OCI-LY7 (cell line): ENCODE data around the gene PNMA6E. TPM values are rescaled to one million over a fixed set of nuclear protein-coding genes. Genes with fewer than 3 reads are reported as not detected.

Source experiments
- BruUV-seq: library from RNA; stranded (reverse); fragments of 400-500 nt; replicated peaks from 2 replicates; lab custom pipeline; 2021; lab: Mats Ljungman, UMichigan
- CTCF ChIA-PET: fragments of 300-600 bp; sonication (Branson Sonifier 250); formaldehyde crosslinking; loops from one replicate; lab custom pipeline; 2022; ENCODE audit warnings: antibody characterized with exemption; ENCODE audit not compliant: unreplicated experiment; lab: Charles Lee
- POLR2A ChIA-PET: fragments of 300-600 bp; sonication (Branson Sonifier 250); formaldehyde crosslinking; loops from one replicate; lab custom pipeline; 2022; ENCODE audit warnings: antibody characterized with exemption; lab: Charles Lee
- DNase-seq: peaks from one replicate; pipeline ENCODE4 v3.0.0-alpha.2; 2015; ENCODE audit warnings: low spot score
- H2AFZ ChIP-seq: fragments of 200-600 bp; sonication (generic), shearing (Covaris generic); 2 replicates; pipeline ENCODE4 v1.6.1; 2014; ENCODE audit warnings: mild to moderate bottlenecking, antibody characterized with exemption, low read length, moderate library complexity
- H3K27ac ChIP-seq: fragments of 200-600 bp; sonication (generic); 2 replicates; pipeline ENCODE4 v1.5.1; 2014; ENCODE audit warnings: mixed run types, low read depth, mild to moderate bottlenecking, moderate library complexity, low read length, inconsistent platforms; ENCODE audit not compliant: poor library complexity, severe bottlenecking
- H3K36me3 ChIP-seq: fragments of 200-600 bp; sonication (generic); 2 replicates; pipeline ENCODE4 v1.6.1; 2014; ENCODE audit warnings: mild to moderate bottlenecking, antibody characterized with exemption, low read length, moderate library complexity, mixed read lengths; ENCODE audit not compliant: insufficient read depth
- H3K4me1 ChIP-seq: fragments of 200-600 bp; sonication (generic); 2 replicates; pipeline ENCODE4 v1.5.1; 2014; ENCODE audit warnings: mild to moderate bottlenecking, low read length; ENCODE audit not compliant: insufficient read depth, poor library complexity, severe bottlenecking
- H3K4me2 ChIP-seq: fragments of 200-600 bp; sonication (generic); 2 replicates; pipeline ENCODE4 v1.6.1; 2014; ENCODE audit warnings: mild to moderate bottlenecking, low read length
- H3K4me3 ChIP-seq: fragments of 200-600 bp; sonication (generic); 2 replicates; pipeline ENCODE4 v1.5.1; 2014; ENCODE audit warnings: mild to moderate bottlenecking, low read depth, low read length; ENCODE audit not compliant: poor library complexity, severe bottlenecking
- H3K79me2 ChIP-seq: fragments of 200-600 bp; sonication (generic); 2 replicates; pipeline ENCODE4 v1.6.1; 2016; ENCODE audit warnings: low read depth, mild to moderate bottlenecking, low read length, moderate library complexity, mixed read lengths; ENCODE audit not compliant: insufficient read depth
- H3K9me2 ChIP-seq: fragments of 200-600 bp; sonication (generic); 2 replicates; pipeline ENCODE4 v1.6.1; 2016; ENCODE audit warnings: mild to moderate bottlenecking, low read length, mixed read lengths; ENCODE audit not compliant: insufficient read depth
- H3K9me3 ChIP-seq: fragments of 200-600 bp; sonication (generic); 2 replicates; pipeline ENCODE4 v1.6.1; 2014; ENCODE audit warnings: mild to moderate bottlenecking, mixed run types, low read length, mixed read lengths
- H4K20me1 ChIP-seq: fragments of 200-600 bp; sonication (generic); 2 replicates; pipeline ENCODE4 v1.6.1; 2014; ENCODE audit warnings: mild to moderate bottlenecking, antibody characterized with exemption, low read length, moderate library complexity, mixed read lengths; ENCODE audit not compliant: insufficient read depth
- CTCF ChIP-seq: fragments of 200-600 bp; sonication (generic); conservative IDR thresholded peaks from 2 replicates; pipeline ENCODE4 v1.5.1; 2014; ENCODE audit warnings: mild to moderate bottlenecking, antibody characterized with exemption, low read length, moderate library complexity, mixed read lengths
- EZH2phosphoT487 ChIP-seq: fragments of 200-600 bp; sonication (generic); IDR thresholded peaks from 2 replicates; pipeline ENCODE4 v1.6.1; 2018; ENCODE audit warnings: low read depth, borderline replicate concordance, mild to moderate bottlenecking, mixed run types, antibody characterized with exemption, low read length, moderate library complexity, mixed read lengths
- intact Hi-C: fragments of 100-400 bp; cut with micrococcal nuclease; formaldehyde crosslinking; loops from one replicate; pipeline ENCODE4 v1.10.0; 2022; ENCODE audit not compliant: unreplicated experiment
- total RNA-seq, 2 experiments: library from RNA; depleted of rRNA in 1 of 2; stranded (reverse); fragments of >200 nt in 1 of 2; shearing (Covaris generic) in 1 of 2; gene quantifications; 2 replicates each; pipeline ENCODE4 v1.2.3, GENCODE V29; 2014 to 2022

PNMA6E gene
- total RNA-seq, 2 experiments from 2014 or later: not detected

GRCh38 chrX:153382563-153383482 is 18.3 kb downstream of the PNMA6E start:
- H3K4me2 ChIP-seq: no peak overlapping the region
- H2AFZ ChIP-seq: no peak overlapping the region
- no peak overlapping the region for H3K27ac ChIP-seq
- no peaks in the 10 kb centered on the region for H3K9me2 ChIP-seq
- CTCF ChIA-PET: no interaction called here
- H3K4me3 ChIP-seq: no peak overlapping the region
- DNase-seq: no peak
- POLR2A ChIA-PET: no interaction called here
- no peaks in the 10 kb centered on the region for H3K4me1 ChIP-seq
- BruUV-seq: no TSS peak
- H3K36me3 ChIP-seq: no peaks in the 10 kb centered on the region
- H3K9me3 ChIP-seq: no peaks in the 10 kb centered on the region
- no peaks in the 10 kb centered on the region for H4K20me1 ChIP-seq
- TF ChIP-seq EZH2phosphoT487: no peak
- intact Hi-C loops: no loop called here
- H3K79me2 ChIP-seq: no peaks in the 10 kb centered on the region

- H3K4me2 ChIP-seq: no peak overlapping the region
Observed at GRCh38 chrX:153381684-153382532, 19.2 kb downstream of the PNMA6E start.

More at GRCh38 chrX:153381684-153382532, 19.2 kb downstream of the PNMA6E start:
- Histone ChIP-seq H3K9me3 (no peaks in the 10 kb centered on the region), H2AFZ (no peak overlapping the region), H3K4me3 (no peak overlapping the region), H3K4me1 (no peaks in the 10 kb centered on the region), H3K36me3 (no peaks in the 10 kb centered on the region), H3K79me2 (no peaks in the 10 kb centered on the region), H3K27ac (no peak overlapping the region), H3K9me2 (no peaks in the 10 kb centered on the region), H4K20me1 (no peaks in the 10 kb centered on the region)
- ChIA-PET POLR2A (no interaction called here), CTCF (no interaction called here)
- no peak for TF ChIP-seq EZH2phosphoT487
- peak; percentile 29; the same call in 1 of the 2 replicates for TF ChIP-seq CTCF
- peak; percentile 64 for DNase-seq
- no TSS peak for BruUV-seq
- intact Hi-C loops: no loop called here
